Liver (tissue), 3 donors: ENCODE results near the gene CAP2.
"Not testable (repeated sequence)": the region's sequence is repeated elsewhere in the genome, so short reads cannot be mapped to it uniquely, and the experiment has no call there.

Experiments
- EGR1 ChIP-seq, 2 donors: IDR thresholded peaks; 2 replicates each; pipeline ENCODE4 v1.6.1; 2016 to 2018; ENCODE audit warnings: antibody characterized with exemption in 2 of 2, low read depth in 2 of 2
- FOXA2 ChIP-seq: IDR thresholded peaks from 2 replicates; pipeline ENCODE4 v1.6.1; 2016; ENCODE audit warnings: antibody characterized with exemption
- SP1 ChIP-seq: IDR thresholded peaks from 2 replicates; pipeline ENCODE4 v1.6.1; 2018; ENCODE audit warnings: antibody characterized with exemption, mild to moderate bottlenecking
- TAF1 ChIP-seq: conservative IDR thresholded peaks from 2 replicates; pipeline ENCODE4 v1.6.1; 2016; ENCODE audit warnings: antibody characterized with exemption, mild to moderate bottlenecking
- YY1 ChIP-seq: IDR thresholded peaks from 2 replicates; pipeline ENCODE4 v1.6.1; 2016; ENCODE audit warnings: antibody characterized with exemption, mild to moderate bottlenecking
- TF ChIP-seq, protein P1 (sequence below): IDR thresholded peaks from 2 replicates; pipeline ENCODE4 v1.6.1; 2016; ENCODE audit warnings: antibody characterized with exemption
- TF ChIP-seq, protein P2 (sequence below): fragments of 150-350 bp; IDR thresholded peaks from 2 replicates; pipeline ENCODE4 v1.5.1; 2017; ENCODE audit warnings: improper control_type of control experiment, low read depth, low read length; ENCODE audit not compliant: missing input control
- donor health status: healthy.
- donor health status: healthy.

DNA sequence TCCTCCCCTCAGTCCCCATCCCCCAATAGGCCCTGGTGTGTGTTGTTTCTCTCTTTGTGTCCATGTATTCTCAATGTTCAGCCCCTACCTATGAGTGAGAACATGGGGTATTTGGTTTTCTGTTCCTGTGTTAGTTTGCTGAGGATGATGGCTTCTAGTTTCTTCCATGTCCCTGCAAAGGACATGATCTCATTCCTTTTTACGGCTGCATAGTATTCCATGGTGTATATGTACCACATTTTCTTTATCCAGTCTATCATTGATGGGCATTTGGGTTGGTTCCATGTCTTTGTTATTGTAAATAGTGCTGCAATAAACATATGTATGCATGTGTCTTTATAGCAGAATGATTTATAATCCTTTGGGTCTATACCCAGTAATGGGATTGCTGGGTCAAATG is 21.0 kb downstream of the CAP2 start:
- TF ChIP-seq, protein P1, sequence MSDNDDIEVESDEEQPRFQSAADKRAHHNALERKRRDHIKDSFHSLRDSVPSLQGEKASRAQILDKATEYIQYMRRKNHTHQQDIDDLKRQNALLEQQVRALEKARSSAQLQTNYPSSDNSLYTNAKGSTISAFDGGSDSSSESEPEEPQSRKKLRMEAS = not testable (repeated sequence)
- TF ChIP-seq, protein P2, sequence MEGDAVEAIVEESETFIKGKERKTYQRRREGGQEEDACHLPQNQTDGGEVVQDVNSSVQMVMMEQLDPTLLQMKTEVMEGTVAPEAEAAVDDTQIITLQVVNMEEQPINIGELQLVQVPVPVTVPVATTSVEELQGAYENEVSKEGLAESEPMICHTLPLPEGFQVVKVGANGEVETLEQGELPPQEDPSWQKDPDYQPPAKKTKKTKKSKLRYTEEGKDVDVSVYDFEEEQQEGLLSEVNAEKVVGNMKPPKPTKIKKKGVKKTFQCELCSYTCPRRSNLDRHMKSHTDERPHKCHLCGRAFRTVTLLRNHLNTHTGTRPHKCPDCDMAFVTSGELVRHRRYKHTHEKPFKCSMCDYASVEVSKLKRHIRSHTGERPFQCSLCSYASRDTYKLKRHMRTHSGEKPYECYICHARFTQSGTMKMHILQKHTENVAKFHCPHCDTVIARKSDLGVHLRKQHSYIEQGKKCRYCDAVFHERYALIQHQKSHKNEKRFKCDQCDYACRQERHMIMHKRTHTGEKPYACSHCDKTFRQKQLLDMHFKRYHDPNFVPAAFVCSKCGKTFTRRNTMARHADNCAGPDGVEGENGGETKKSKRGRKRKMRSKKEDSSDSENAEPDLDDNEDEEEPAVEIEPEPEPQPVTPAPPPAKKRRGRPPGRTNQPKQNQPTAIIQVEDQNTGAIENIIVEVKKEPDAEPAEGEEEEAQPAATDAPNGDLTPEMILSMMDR = not testable (repeated sequence)
- TF ChIP-seq EGR1 (IDR thresholded peaks at IDR 0.05; ENCODE audit: low read depth in 2 of 2); YY1; TAF1; FOXA2; SP1: not testable (repeated sequence)
